T-helper 2 cell (primary cell): ENCODE data around the gene GSX2.

Experiments
- DNase-seq, 5 experiments: peaks; one replicate each; pipeline versions ENCODE4 v3.0.0 to v3.0.0-alpha.2; 2012 to 2022

The GSX2 gene

GRCh38 chr4:54077812-54078211 lies 22.2 kb upstream of the GSX2 start:
- DNase-seq = no peak

- DNase-seq = no peak
Measured at GRCh38 chr4:54082168-54082567, 17.8 kb upstream of the GSX2 start.

GRCh38 chr4:54085284-54085683 lies 14.7 kb upstream of the GSX2 start:
- no peak for DNase-seq

- DNase-seq = no peak
Measured at GRCh38 chr4:54089875-54090274, 10.1 kb upstream of the GSX2 start.

GRCh38 chr4:54090404-54090803 lies 9.6 kb upstream of the GSX2 start:
- no peak for DNase-seq

GRCh38 chr4:54090804-54091623 lies 8.9 kb upstream of the GSX2 start:
- peak in 1 of 5 experiments; percentile 33 for DNase-seq

GRCh38 chr4:54091637-54092404 lies 8.1 kb upstream of the GSX2 start:
- DNase-seq = peak; percentile 48 to 83 (median 71)

GRCh38 chr4:54092405-54093323 lies 7.3 kb upstream of the GSX2 start:
- DNase-seq = no peak

GRCh38 chr4:54093324-54094240 lies 6.4 kb upstream of the GSX2 start:
- no peak for DNase-seq

GRCh38 chr4:54094451-54094850 lies 5.5 kb upstream of the GSX2 start:
- no peak for DNase-seq

GRCh38 chr4:54095110-54095825 lies 4.7 kb upstream of the GSX2 start:
- DNase-seq = no peak

- DNase-seq = no peak
Measured at GRCh38 chr4:54096295-54096962, 3.5 kb upstream of the GSX2 start.

GRCh38 chr4:54097152-54097551 lies 2.8 kb upstream of the GSX2 start:
- DNase-seq = no peak

- no peak for DNase-seq
Measured at GRCh38 chr4:54098375-54098774, 1.6 kb upstream of the GSX2 start.

- no peak for DNase-seq
Measured at GRCh38 chr4:54099287-54099747, 646 bp upstream of the GSX2 start.

GRCh38 chr4:54100595-54101189 lies 729 bp downstream of the GSX2 start:
- peak in 1 of 5 experiments; percentile 37 for DNase-seq

- no peak for DNase-seq
Measured at GRCh38 chr4:54101190-54102041, 1.5 kb downstream of the GSX2 start.

- DNase-seq = no peak
Measured at GRCh38 chr4:54102531-54103106, 2.7 kb downstream of the GSX2 start.

GRCh38 chr4:54103190-54103574 lies 3.2 kb downstream of the GSX2 start:
- DNase-seq = no peak
